Measurements from ENCODE around the gene YWHAH.

YWHAH gene

DNA sequence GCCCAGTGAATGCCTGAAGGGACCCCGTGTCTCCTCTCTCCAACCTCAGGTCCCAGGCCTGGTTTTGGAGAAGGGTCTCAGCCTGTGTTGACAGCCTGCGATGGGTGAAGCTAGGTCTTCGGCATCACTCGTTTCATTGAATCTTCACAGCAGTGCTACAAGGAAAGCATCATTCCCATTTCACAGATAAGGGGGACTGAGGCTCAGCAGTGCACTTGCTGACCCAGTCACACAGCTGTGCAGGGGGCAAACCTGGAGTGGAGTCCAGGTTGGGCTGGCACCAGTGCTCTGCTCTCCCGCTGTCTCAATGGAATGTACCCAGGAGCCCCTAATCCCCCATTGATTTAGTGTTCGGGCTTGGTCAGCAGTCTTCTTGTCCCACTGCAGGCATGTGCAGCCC, 10.9 kb upstream of the YWHAH start:
- no peak for TF ChIP-seq POLR2A (IDR thresholded peaks at IDR 0.05; ENCODE audit: extremely low read depth, insufficient read length)
- no peak for TF ChIP-seq MYC (IDR thresholded peaks at IDR 0.05; ENCODE audit: low read depth, low read length)
- TF ChIP-seq, protein P1, sequence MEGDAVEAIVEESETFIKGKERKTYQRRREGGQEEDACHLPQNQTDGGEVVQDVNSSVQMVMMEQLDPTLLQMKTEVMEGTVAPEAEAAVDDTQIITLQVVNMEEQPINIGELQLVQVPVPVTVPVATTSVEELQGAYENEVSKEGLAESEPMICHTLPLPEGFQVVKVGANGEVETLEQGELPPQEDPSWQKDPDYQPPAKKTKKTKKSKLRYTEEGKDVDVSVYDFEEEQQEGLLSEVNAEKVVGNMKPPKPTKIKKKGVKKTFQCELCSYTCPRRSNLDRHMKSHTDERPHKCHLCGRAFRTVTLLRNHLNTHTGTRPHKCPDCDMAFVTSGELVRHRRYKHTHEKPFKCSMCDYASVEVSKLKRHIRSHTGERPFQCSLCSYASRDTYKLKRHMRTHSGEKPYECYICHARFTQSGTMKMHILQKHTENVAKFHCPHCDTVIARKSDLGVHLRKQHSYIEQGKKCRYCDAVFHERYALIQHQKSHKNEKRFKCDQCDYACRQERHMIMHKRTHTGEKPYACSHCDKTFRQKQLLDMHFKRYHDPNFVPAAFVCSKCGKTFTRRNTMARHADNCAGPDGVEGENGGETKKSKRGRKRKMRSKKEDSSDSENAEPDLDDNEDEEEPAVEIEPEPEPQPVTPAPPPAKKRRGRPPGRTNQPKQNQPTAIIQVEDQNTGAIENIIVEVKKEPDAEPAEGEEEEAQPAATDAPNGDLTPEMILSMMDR (IDR thresholded peaks at IDR 0.05; ENCODE audit: low read depth, low read length), result no peak
- TF ChIP-seq, protein P2, sequence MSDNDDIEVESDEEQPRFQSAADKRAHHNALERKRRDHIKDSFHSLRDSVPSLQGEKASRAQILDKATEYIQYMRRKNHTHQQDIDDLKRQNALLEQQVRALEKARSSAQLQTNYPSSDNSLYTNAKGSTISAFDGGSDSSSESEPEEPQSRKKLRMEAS (IDR thresholded peaks at IDR 0.05; ENCODE audit: low read depth, low read length), result no peak
- no peak for DNase-seq (ENCODE audit: low read depth)
- no peak overlapping the region for H3K4me3 ChIP-seq (ENCODE audit: low read depth, low read length)

DNA sequence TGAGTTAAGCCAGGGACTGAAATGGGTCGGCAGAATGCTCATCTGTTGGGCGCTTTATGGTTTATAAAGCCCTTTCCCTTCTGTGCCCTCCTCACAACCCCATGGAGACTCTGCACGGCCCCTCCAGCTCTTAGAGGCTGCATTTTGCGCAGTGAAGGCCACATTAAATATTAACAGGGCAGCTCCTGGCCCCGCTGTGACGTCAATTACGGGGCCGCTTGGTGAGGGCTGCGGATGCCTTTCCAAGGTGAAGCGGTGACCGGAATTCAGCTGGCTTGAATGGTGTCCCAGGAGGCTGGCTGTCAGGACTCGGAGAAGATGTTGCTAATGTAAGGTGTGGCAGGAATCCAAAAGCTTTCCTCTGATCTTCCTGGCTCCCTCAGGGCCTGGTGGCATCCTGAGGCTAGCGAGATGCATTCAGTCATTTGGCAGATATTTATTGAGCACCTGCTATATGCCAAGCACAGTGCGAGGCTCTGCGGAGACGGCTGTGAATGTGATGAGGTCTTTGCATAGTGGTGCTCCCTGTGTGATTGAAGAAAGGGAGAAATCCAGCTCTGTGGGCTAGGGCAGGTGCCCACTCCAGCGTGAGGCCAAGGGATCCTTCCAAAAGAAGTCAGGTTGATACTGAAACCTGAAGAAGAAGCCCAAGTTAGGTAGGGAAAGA, 10.4 kb upstream of the YWHAH start:
- TF ChIP-seq, protein P1 (IDR thresholded peaks at IDR 0.05; ENCODE audit: low read depth, low read length), result no peak
- TF ChIP-seq POLR2A (IDR thresholded peaks at IDR 0.05; ENCODE audit: extremely low read depth, insufficient read length), result no peak
- DNase-seq (ENCODE audit: low read depth), result no peak
- H3K4me3 ChIP-seq (ENCODE audit: low read depth, low read length), result no peak overlapping the region

DNA sequence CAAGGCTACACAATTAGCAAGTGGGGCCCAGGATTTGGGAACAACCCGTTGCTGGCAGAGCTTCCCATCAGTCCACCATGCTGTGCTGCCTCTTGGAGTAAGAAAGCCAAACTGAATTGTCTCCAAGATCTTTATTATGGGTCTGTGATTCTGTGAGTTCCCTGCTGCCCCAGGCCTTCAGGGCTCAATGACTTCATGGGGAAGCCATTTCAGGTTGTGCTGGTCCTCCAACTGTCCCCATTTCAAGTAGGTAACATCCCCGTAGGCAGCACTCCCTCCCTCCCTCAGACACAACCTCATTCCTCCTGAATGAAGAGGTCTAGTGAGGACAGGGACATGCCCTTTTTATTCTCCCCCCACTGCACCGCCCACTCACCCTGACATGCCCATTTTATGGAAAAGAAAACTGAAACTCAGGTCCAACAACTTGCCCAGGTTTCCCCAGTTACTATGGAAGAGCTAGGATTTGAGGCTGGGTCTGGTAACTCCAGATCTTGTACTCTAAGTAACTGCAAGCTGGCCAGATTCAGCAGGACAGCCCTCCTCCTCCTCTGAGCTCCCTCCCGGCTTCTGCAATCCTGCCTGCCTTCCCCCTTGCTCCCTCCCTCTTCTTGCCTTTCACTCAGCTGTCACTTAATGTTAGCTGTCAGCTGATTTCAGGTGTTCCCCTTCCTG, 8.2 kb upstream of the YWHAH start:
- no peak for DNase-seq (ENCODE audit: low read depth)
- H3K4me3 ChIP-seq (ENCODE audit: low read depth, low read length), result no peak overlapping the region
- TF ChIP-seq POLR2A (IDR thresholded peaks at IDR 0.05; ENCODE audit: extremely low read depth, insufficient read length) (no peak), MYC (IDR thresholded peaks at IDR 0.05; ENCODE audit: low read depth, low read length) (no peak)
- TF ChIP-seq, protein P2 (IDR thresholded peaks at IDR 0.05; ENCODE audit: low read depth, low read length), result no peak
- TF ChIP-seq, protein P1 (IDR thresholded peaks at IDR 0.05; ENCODE audit: low read depth, low read length), result no peak

DNA sequence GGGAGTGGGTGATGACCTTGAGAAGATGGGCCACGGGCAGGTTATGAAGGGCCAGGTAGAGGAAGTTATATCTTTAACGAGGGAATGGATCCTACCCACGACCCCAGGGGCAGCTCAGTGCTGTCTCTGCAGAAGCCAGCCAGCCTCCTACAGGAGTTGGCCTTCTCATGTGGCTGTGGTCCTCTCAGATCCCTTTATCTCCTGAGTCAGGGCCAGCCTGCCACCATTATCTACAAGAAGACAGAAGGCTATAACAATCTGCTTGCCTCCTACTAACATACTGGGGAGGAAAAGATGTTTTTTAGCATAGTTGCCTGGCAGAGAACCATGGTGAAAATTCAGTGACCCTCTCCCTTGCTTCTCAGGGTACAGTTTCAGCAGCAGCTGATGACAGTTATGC, 7.0 kb upstream of the YWHAH start:
- TF ChIP-seq, protein P2 (IDR thresholded peaks at IDR 0.05; ENCODE audit: low read depth, low read length), result no peak
- no peak overlapping the region for H3K4me3 ChIP-seq (ENCODE audit: low read depth, low read length)
- DNase-seq (ENCODE audit: low read depth), result no peak

DNA sequence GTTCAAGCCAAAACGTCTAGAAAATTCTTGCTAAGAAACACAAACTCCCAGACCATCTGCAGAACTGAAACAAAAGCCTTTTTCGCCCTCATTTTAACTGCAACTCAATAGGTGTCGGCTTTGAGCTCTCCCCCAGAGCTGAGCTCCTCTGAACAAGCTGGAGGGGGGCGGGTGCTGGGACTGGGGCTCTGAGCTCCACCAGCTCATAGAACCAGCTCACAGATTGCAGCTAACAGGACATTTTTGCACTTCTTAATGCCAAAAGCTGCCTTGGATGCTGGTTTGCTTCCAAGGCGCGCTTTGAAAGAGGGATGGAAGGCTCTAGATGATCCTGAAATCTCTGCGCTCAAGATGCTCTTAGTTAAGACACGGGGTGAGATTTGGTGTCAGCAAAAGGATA, 6.0 kb upstream of the YWHAH start:
- no peak overlapping the region for H3K4me3 ChIP-seq (ENCODE audit: low read depth, low read length)
- TF ChIP-seq MYC (IDR thresholded peaks at IDR 0.05; ENCODE audit: low read depth, low read length), result no peak
- TF ChIP-seq, protein P1 (IDR thresholded peaks at IDR 0.05; ENCODE audit: low read depth, low read length), result no peak
- no peak for TF ChIP-seq POLR2A (IDR thresholded peaks at IDR 0.05; ENCODE audit: extremely low read depth, insufficient read length)
- TF ChIP-seq, protein P2 (IDR thresholded peaks at IDR 0.05; ENCODE audit: low read depth, low read length), result no peak
- DNase-seq (ENCODE audit: low read depth), result no peak

DNA sequence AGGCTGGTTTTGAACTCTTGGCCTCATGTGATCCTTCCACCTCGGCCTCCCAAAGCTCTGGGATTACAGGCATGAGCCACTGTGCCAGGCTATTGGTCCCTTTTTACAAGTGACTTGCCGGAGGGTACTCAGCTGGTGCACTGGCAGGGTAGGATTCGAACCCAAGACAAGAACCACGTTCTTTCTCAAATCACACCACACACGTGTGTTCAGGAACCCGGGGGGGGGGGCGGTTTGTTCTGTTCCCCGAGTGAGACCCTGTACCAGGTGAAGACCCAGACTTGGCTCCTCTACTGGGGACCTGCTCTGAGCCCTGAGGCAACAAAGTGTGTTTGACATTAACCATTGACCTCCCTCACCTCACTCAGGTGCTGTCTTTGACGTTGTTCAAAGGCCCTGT, 3.8 kb upstream of the YWHAH start:
- no peak overlapping the region for H3K4me3 ChIP-seq (ENCODE audit: low read depth, low read length)
- no peak for DNase-seq (ENCODE audit: low read depth)
- TF ChIP-seq MYC (IDR thresholded peaks at IDR 0.05; ENCODE audit: low read depth, low read length) (no peak), POLR2A (IDR thresholded peaks at IDR 0.05; ENCODE audit: extremely low read depth, insufficient read length) (no peak)
- TF ChIP-seq, protein P2 (IDR thresholded peaks at IDR 0.05; ENCODE audit: low read depth, low read length), result no peak
- TF ChIP-seq, protein P1 (IDR thresholded peaks at IDR 0.05; ENCODE audit: low read depth, low read length), result no peak
